ENCODE data around the gene ZNF597.
"Not testable (repeated sequence)": the region's sequence is repeated elsewhere in the genome, so short reads cannot be mapped to it uniquely, and the experiment has no call there.

ZNF597 gene

DNA sequence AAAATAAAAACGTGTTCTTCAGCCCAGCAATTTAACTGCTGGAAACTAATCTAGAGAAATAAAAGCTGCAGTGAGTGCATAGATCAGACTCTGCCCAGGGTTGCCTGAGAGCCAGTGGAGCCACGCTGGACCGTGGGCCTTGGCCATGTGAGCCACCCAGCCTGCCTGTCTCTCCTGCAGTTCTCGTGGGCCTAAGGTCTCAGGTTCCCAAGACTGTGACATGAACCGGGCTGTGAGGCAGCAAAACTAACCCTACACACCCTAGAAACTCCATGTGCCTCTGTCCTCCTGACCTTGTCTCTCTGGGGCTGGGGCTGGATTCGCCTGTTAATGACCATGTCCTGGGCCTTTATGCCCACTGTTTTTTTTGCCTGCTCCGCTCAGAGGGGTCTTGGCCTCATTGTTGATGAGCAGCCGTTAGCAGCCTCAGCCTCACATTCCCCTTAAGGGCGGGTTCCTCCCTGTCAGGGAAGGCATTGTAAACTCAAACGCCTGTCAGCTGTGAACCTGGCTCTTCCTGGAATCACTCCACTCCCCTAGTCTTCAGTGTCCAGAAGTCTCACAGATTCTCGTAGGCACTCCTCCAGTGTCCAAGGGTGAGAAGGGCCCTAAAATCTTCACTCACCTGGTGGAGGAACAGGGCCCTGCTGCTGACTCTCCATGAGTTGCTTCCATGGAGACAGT is 35.1 kb upstream of the ZNF597 start:
- WGBS, result 95% methylated on average over 11 of the region's 11 CpGs
- no peak overlapping the region for H2BK120ac ChIP-seq (ENCODE audit: low read depth, low read length)
- H3K9ac ChIP-seq (ENCODE audit: low read length), result no peak overlapping the region

DNA sequence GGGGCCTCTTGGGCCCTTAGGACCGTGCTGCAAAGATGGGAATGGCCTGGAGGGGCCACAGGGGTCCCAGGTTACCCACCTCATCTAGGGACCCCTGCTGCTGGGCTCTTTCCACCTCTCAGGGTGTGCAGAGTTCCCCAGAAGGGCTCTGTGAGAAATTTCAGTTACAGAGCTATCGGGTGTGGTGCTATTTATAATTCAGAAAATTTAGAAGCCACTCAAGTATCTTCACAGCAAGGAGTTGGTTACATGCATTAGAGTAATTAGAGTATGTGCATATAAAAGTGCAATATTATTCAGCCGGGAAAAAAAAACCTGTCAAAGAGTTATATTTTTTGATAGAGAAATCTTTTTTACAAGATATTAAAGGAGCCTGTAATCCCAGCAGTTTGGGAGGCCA is 33.1 kb upstream of the ZNF597 start:
- DNase-seq, result no peak
- H3K18ac ChIP-seq (ENCODE audit: low read depth in 1 of 2, low read length in 2 of 2), result no peak overlapping the region
- H2AK5ac ChIP-seq (ENCODE audit: low read length, severe bottlenecking), result no peak overlapping the region
- no peak overlapping the region for H2BK15ac ChIP-seq (ENCODE audit: low read depth, poor library complexity, severe bottlenecking)
- no peak overlapping the region for H4K91ac ChIP-seq (ENCODE audit: low read length)
- H2BK5ac ChIP-seq (ENCODE audit: low read depth, low read length, poor library complexity, severe bottlenecking), result no peak overlapping the region
- H3K9me3 ChIP-seq (ENCODE audit: control insufficient read depth, low read length), result no peaks in the 10 kb centered on the region
- no peak overlapping the region for H3K9ac ChIP-seq (ENCODE audit: low read length)
- H3K14ac ChIP-seq (ENCODE audit: low read length in 2 of 2), result no peak overlapping the region
- no peak overlapping the region for H3K4me3 ChIP-seq (ENCODE audit: insufficient read depth in 1 of 2, low read depth in 1 of 2, low read length in 2 of 2)
- no peak overlapping the region for H3K27ac ChIP-seq (ENCODE audit: low read length, poor library complexity, severe bottlenecking)
- H3K4me2 ChIP-seq (ENCODE audit: low read length, poor library complexity, severe bottlenecking), result no peak overlapping the region
- no peak overlapping the region for H4K8ac ChIP-seq (ENCODE audit: low read length)
- H3K27me3 ChIP-seq (ENCODE audit: control insufficient read depth in 1 of 2, insufficient read depth in 1 of 2, low read length in 2 of 2), result no peaks in the 10 kb centered on the region
- H3K36me3 ChIP-seq (ENCODE audit: control insufficient read depth in 1 of 2, insufficient read depth in 2 of 2, low read depth in 1 of 2, low read length in 2 of 2), result peaks cover 32 to 47% of the 10 kb centered on the region in 2 experiments
- H3K4ac ChIP-seq (ENCODE audit: low read depth in 1 of 2, low read length in 2 of 2), result no peak overlapping the region
- peaks cover 21% of the 10 kb centered on the region for H3K4me1 ChIP-seq (ENCODE audit: control insufficient read depth, insufficient read depth, low read depth, low read length)
- H2BK12ac ChIP-seq (ENCODE audit: low read length in 2 of 2), result no peak overlapping the region
- no peak overlapping the region for H2BK120ac ChIP-seq (ENCODE audit: low read depth, low read length)
- no peak overlapping the region for H3K23ac ChIP-seq (ENCODE audit: low read length in 2 of 2)
- H2AFZ ChIP-seq (ENCODE audit: low read depth, low read length), result no peak overlapping the region
- WGBS, result 55% methylated on average over 1 of the region's 3 CpGs
- peaks cover 15% of the 10 kb centered on the region for H3K79me1 ChIP-seq (replicated peaks; ENCODE audit: low read length, poor library complexity, severe bottlenecking)

More for the DNA sequence above, 35.1 kb upstream of the ZNF597 start:
- Histone ChIP-seq H3K4me2 (ENCODE audit: low read length, poor library complexity, severe bottlenecking) (no peak overlapping the region), H3K14ac (ENCODE audit: low read length in 2 of 2) (no peak overlapping the region), H3K4me1 (ENCODE audit: control insufficient read depth, insufficient read depth, low read depth, low read length) (peaks cover 18% of the 10 kb centered on the region), H3K18ac (ENCODE audit: low read depth in 1 of 2, low read length in 2 of 2) (no peak overlapping the region), H4K91ac (ENCODE audit: low read length) (no peak overlapping the region), H3K36me3 (ENCODE audit: control insufficient read depth in 1 of 2, insufficient read depth in 2 of 2, low read depth in 1 of 2, low read length in 2 of 2) (peaks cover 47 to 58% of the 10 kb centered on the region in 2 experiments), H2AK5ac (ENCODE audit: low read length, severe bottlenecking) (no peak overlapping the region), H3K4me3 (ENCODE audit: insufficient read depth in 1 of 2, low read depth in 1 of 2, low read length in 2 of 2) (no peak overlapping the region), H3K9me3 (ENCODE audit: control insufficient read depth, low read length) (no peaks in the 10 kb centered on the region), H3K79me1 (replicated peaks; ENCODE audit: low read length, poor library complexity, severe bottlenecking) (peaks cover 32% of the 10 kb centered on the region), H4K8ac (ENCODE audit: low read length) (no peak overlapping the region), H3K27me3 (ENCODE audit: control insufficient read depth in 1 of 2, insufficient read depth in 1 of 2, low read length in 2 of 2) (no peaks in the 10 kb centered on the region), H3K27ac (ENCODE audit: low read length, poor library complexity, severe bottlenecking) (no peak overlapping the region), H2AFZ (ENCODE audit: low read depth, low read length) (no peak overlapping the region), H2BK15ac (ENCODE audit: low read depth, poor library complexity, severe bottlenecking) (no peak overlapping the region), H2BK5ac (ENCODE audit: low read depth, low read length, poor library complexity, severe bottlenecking) (no peak overlapping the region), H2BK12ac (ENCODE audit: low read length in 2 of 2) (no peak overlapping the region), H3K23ac (ENCODE audit: low read length in 2 of 2) (no peak overlapping the region), H3K4ac (ENCODE audit: low read depth in 1 of 2, low read length in 2 of 2) (no peak overlapping the region)
- no peak for DNase-seq

DNA sequence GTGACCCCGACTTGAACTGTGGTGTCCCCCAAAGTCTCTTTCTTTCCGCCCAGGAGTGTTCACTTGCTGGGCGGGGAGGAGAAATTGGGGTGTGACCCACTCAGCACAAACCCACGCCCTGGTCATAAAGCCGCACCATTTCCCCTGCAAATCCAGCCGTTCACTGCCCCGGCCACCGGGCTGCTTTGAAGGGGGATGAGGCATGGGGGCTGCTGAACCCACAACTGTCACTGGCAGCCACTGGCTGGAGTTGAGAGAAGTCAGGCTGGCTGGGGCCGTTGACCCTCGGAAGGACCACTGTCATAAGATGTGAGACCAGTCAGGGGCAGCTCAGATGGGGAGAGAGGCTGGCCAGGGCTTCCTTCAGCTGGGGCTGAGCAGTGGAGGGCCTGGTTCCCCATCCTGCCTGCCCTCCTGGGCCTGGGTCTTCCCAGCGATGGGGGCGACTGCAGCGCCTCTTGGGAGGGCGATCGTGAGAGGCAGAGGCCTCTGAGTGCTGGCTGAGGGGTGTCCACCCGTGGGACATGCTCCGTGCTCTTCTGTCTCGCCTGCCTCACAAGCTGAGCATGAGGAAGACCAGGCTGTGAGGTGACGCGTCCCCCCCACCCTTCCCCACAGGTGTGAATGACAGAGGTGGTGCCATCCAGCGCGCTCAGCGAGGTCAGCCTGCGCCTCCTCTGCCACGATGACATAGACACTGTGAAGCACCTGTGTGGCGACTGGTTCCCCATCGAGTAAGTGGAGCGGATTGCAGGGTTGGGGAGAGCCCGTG is 32.5 kb upstream of the ZNF597 start:
- Histone ChIP-seq H2BK15ac (ENCODE audit: low read depth, poor library complexity, severe bottlenecking) (no peak overlapping the region), H2AFZ (ENCODE audit: low read depth, low read length) (no peak overlapping the region), H3K4ac (ENCODE audit: low read depth in 1 of 2, low read length in 2 of 2) (no peak overlapping the region), H3K27ac (ENCODE audit: low read length, poor library complexity, severe bottlenecking) (no peak overlapping the region), H3K23ac (ENCODE audit: low read length in 2 of 2) (no peak overlapping the region), H3K27me3 (ENCODE audit: control insufficient read depth in 1 of 2, insufficient read depth in 1 of 2, low read length in 2 of 2) (no peaks in the 10 kb centered on the region), H3K4me3 (ENCODE audit: insufficient read depth in 1 of 2, low read depth in 1 of 2, low read length in 2 of 2) (no peak overlapping the region), H3K36me3 (ENCODE audit: control insufficient read depth in 1 of 2, insufficient read depth in 2 of 2, low read depth in 1 of 2, low read length in 2 of 2) (peaks cover 26 to 43% of the 10 kb centered on the region in 2 experiments), H3K4me1 (ENCODE audit: control insufficient read depth, insufficient read depth, low read depth, low read length) (peaks cover 16% of the 10 kb centered on the region), H4K8ac (ENCODE audit: low read length) (no peak overlapping the region), H3K9ac (ENCODE audit: low read length) (no peak overlapping the region), H2BK5ac (ENCODE audit: low read depth, low read length, poor library complexity, severe bottlenecking) (no peak overlapping the region), H2BK12ac (ENCODE audit: low read length in 2 of 2) (no peak overlapping the region), H2AK5ac (ENCODE audit: low read length, severe bottlenecking) (no peak overlapping the region), H3K79me1 (replicated peaks; ENCODE audit: low read length, poor library complexity, severe bottlenecking) (peaks cover 14% of the 10 kb centered on the region), H3K4me2 (ENCODE audit: low read length, poor library complexity, severe bottlenecking) (no peak overlapping the region), H3K18ac (ENCODE audit: low read depth in 1 of 2, low read length in 2 of 2) (no peak overlapping the region), H3K9me3 (ENCODE audit: control insufficient read depth, low read length) (no peaks in the 10 kb centered on the region), H3K14ac (ENCODE audit: low read length in 2 of 2) (no peak overlapping the region), H4K91ac (ENCODE audit: low read length) (no peak overlapping the region), H2BK120ac (ENCODE audit: low read depth, low read length) (no peak overlapping the region)
- WGBS, result 98% methylated on average over 29 of the region's 29 CpGs
- DNase-seq, result no peak

DNA sequence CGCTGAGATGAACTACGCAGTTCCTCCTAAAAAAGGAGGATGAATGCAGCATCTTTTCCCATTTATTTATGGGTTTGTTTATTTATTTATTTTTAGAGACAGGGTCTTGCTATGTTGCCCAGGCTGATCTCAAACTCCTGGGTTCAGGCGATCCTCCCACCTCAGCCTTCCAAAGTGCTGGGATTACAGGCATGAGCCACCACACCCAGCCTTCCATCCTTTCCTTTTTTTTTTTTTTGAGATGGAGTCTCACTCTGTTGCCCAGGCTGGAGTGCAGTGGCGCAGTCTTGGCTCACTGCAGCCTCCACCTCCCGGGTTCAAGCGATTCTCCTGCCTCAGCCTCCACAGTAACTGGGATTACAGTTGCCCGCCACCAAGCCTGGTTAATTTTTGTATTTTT is 31.6 kb upstream of the ZNF597 start:
- not testable (repeated sequence) for H3K18ac ChIP-seq (ENCODE audit: low read depth in 1 of 2, low read length in 2 of 2); H2AFZ ChIP-seq (ENCODE audit: low read depth, low read length); H3K9me3 ChIP-seq (ENCODE audit: control insufficient read depth, low read length); H3K9ac ChIP-seq (ENCODE audit: low read length); H4K91ac ChIP-seq (ENCODE audit: low read length); H4K8ac ChIP-seq (ENCODE audit: low read length); H2BK5ac ChIP-seq (ENCODE audit: low read depth, low read length, poor library complexity, severe bottlenecking); H2BK12ac ChIP-seq (ENCODE audit: low read length in 2 of 2); H3K4me2 ChIP-seq (ENCODE audit: low read length, poor library complexity, severe bottlenecking); H3K4me3 ChIP-seq (ENCODE audit: insufficient read depth in 1 of 2, low read depth in 1 of 2, low read length in 2 of 2); H3K23ac ChIP-seq (ENCODE audit: low read length in 2 of 2); H2BK15ac ChIP-seq (ENCODE audit: low read depth, poor library complexity, severe bottlenecking); H3K14ac ChIP-seq (ENCODE audit: low read length in 2 of 2); H2AK5ac ChIP-seq (ENCODE audit: low read length, severe bottlenecking); DNase-seq; H3K27ac ChIP-seq (ENCODE audit: low read length, poor library complexity, severe bottlenecking); H3K4ac ChIP-seq (ENCODE audit: low read depth in 1 of 2, low read length in 2 of 2); H3K27me3 ChIP-seq (ENCODE audit: control insufficient read depth in 1 of 2, insufficient read depth in 1 of 2, low read length in 2 of 2); H2BK120ac ChIP-seq (ENCODE audit: low read depth, low read length)
- Histone ChIP-seq H3K4me1 (ENCODE audit: control insufficient read depth, insufficient read depth, low read depth, low read length) (peaks cover 19% of the 10 kb centered on the region), H3K36me3 (ENCODE audit: control insufficient read depth in 1 of 2, insufficient read depth in 2 of 2, low read depth in 1 of 2, low read length in 2 of 2) (peaks cover 22 to 50% of the 10 kb centered on the region in 2 experiments), H3K79me1 (replicated peaks; ENCODE audit: low read length, poor library complexity, severe bottlenecking) (peaks cover 12% of the 10 kb centered on the region)
- 100% methylated on average over 4 of the region's 7 CpGs for WGBS

Measured in mesenchymal stem cell (in vitro differentiated cells and primary cell).